ENCODE results near the gene SMR3A. TPM values are rescaled to one million over a fixed set of nuclear protein-coding genes. Genes with fewer than 3 reads are reported as not detected.

The SMR3A gene
- total RNA-seq, 1 donor from 2014 or later: not detected

Other genes starting within 250 kb of the SMR3A start
- gene PRR27, start 206.5 kb upstream of the SMR3A start, total RNA-seq: not detected in 2 replicates
- not detected in 2 replicates for gene ODAM, start 165.0 kb upstream of the SMR3A start, total RNA-seq
- gene FDCSP, start 134.6 kb upstream of the SMR3A start, total RNA-seq: not detected in 2 replicates
- gene CSN3, start 118.2 kb upstream of the SMR3A start, total RNA-seq: not detected in 2 replicates
- not detected in 2 replicates for gene CABS1, start 25.8 kb upstream of the SMR3A start, total RNA-seq
- gene SMR3B, start 22.4 kb downstream of the SMR3A start, total RNA-seq: not detected in 2 replicates
- gene OPRPN, start 37.2 kb downstream of the SMR3A start, total RNA-seq: not detected in 2 replicates
- not detected in 2 replicates for gene MUC7, start 111.4 kb downstream of the SMR3A start, total RNA-seq
- not detected in 2 replicates for gene AMTN, start 157.8 kb downstream of the SMR3A start, total RNA-seq
- gene AMBN, start 231.5 kb downstream of the SMR3A start, total RNA-seq: not detected in 2 replicates

Measured in glomerular endothelial cell (primary cell).